SHP77 (cell line): ENCODE results near the gene LGALS8.

Experiments
- DNase-seq, 2 experiments: peaks; one replicate each; lab custom pipeline; 2025; lab: John Stamatoyannopoulos, UW

The LGALS8 gene

DNA sequence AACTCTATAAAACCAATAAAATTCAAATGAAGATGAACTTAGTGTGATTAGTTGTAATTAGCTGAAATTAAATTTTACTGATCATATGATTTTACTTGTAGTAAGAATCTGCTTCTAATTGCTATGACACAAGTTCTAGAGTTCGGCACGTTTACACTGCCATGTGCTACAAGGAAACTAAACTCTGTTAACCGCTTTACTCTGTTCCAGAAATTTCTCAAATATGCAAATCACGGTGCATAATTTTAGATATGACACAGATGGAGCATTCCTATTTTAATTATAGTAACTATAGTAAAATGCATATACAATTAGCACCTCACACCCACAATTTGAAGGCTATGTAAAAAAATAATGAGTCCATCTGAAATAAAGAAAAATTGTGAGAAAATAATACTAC lies 65.7 kb downstream of the LGALS8 start:
- no peak for DNase-seq

- DNase-seq, result no peak
Observed at GRCh38 chr1:236590553-236591150, 66.9 kb downstream of the LGALS8 start.

DNA sequence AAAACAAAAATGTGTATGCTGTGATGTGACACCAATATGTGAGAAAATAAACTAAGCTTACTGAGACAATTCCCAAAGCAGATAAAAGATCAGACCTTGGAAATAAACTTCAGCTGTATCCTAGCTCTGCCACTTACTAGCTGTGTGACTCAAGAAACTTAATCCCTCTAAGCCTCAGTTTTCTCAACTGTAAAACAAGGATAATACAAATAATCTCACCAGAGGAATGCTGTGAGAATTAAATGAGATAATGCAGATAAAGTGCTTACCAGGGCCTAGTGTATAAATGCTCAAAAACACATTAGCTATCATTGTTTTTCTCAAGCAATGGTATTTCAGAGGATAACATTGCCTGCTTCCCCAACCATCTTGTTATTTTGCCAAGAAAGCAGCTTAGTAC lies 78.4 kb downstream of the LGALS8 start:
- DNase-seq, result no peak
